ENCODE data around the gene CDC42BPA.

GRCh38 chr1:227228201-227228600 lies 90.1 kb downstream of the CDC42BPA start:
- TF ChIP-seq CTCF (IDR thresholded peaks at IDR 0.05; ENCODE audit: extremely low read depth in 1 of 2, insufficient read depth in 1 of 2, low read depth in 1 of 2, low read length in 2 of 2) (no peak), POLR2A (IDR thresholded peaks at IDR 0.05; ENCODE audit: low read depth, low read length) (no peak)

All from endothelial cell of umbilical vein (primary cell).